DMS53 treated with DMSO at 0.1 percent for 48 hours (cell line): ENCODE data around the gene SAMD11.
A peak's percentile ranks its signal among the peaks of the same experiment; 100 is the strongest.

ENCODE experiments used
- DNase-seq: peaks from one replicate; lab custom pipeline; 2025; ENCODE audit not compliant: unreplicated experiment; lab: John Stamatoyannopoulos, UW

Gene SAMD11

GRCh38 chr1:904310-904950 is 19.3 kb upstream of the SAMD11 start:
- peak; percentile 52 for DNase-seq

- DNase-seq, result no peak
These were observed 18.5 kb upstream of the SAMD11 start for GRCh38 chr1:905071-905749.

DNA sequence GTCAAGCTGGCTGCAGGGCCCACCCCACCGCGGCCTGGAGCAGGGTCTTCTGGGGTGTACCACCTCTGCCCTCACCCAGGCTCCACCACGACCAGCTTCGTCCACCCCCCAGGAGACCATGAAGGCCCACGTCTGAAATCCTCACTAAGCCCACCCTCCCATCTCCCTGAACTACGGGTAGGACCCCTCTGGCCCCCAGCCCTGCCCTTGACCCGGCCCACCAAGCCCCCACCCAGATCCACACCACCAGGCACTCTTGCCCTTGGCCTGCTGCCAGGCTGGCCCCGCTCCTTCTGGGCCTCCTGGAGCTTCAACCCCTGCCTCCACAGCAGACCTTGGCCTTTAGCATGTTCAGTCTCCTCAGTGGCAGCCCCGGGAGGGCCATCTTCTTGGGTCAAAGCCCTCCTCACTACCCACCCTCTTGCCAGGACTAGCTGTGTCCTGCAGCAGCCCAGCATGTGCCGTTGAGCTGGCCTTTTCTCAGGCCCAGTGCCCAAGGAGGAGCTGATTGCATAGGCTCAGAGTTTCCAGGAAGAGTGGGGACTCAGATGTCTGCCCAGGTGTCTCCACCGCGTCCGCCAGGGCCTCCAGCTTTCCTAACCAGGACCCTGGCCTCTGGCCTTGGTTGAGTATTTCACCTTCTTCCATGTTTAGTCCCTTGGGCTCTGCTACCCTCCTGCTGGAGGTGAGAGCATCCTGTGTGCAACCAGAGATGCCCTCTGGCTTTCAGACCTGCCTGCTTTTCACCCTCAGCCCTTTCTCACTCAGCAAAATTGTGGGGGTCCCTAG is 17.7 kb upstream of the SAMD11 start:
- no peak for DNase-seq

DNA sequence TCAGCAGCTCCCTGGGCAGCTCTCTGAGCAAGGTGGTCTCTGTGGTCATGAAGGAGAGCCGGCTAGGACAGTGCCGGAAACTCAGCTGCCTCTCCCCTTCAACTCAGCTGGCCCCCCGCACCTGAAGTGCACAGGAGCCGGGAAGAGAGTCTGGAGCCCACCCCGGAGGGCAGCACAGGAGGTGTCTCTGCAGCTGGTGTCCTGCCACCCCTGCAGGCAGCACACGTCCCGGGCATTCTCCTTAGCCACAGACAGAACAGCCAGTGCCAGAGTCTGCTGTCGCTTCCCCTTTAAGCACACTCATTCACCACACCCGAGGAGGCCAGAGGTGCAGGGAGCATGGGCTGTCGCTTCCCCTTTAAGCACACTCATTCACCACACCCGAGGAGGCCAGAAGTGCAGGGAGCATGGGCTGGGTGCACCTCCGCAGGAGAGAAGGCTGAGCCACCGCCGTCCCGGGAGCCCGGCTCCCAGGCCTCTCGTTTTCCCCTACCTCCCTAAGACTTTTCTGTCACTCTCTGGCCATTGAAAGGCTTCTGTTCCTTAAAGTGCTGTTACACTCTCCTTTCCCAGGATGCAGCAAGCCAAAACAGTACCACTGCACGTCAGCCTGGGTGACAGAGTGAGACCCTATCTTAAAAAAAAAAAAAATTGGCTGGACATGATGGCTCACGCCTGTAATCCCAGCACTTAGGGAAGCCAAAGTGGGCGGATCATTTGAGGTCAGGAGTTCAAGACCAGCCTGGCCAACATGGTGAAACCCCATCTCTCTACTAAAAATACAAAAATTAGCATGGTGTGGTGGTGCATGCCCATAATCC is 16.9 kb upstream of the SAMD11 start:
- no peak for DNase-seq

DNA sequence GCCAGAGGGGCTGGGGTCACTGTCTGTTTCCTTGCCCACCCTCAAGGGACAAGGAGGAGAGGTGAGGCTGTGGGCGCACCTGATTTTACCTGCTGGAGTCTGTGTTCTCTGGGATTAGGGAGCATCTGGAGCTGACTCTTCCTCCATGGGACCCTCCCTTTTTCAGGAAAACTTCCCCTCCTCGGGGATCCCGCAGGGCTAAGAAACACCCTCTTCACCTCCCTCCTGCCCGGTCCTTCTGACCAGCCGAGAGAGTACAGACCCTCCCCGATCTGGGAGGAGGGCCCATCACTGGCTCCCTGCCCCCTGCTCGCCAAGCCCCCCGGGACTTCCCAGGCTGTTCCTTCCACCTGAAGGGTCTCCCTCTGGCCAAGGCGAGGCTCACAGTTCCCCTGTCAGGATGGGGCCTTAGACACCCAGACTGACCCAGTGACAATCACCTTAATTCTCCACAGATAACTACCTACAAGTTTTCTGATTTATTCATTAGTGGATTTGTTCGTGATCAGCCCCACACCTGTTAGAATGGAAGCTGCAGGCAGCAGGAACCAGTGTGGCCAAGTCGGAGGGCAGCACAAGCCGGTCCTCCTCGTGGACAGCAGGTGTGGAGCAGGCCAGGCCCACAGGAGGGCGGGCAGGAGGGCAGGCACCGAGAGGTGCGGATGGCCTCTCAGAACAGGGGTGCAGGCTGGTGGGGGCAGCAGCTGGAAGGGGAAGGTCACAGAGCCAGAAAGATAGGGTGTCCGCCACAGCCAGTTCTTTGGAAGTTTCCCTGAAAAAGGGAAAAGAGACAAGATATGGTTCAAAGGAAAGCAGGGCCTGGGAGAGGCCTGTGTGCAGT is 15.9 kb upstream of the SAMD11 start:
- DNase-seq, result no peak

- no peak for DNase-seq
These were observed 15.1 kb upstream of the SAMD11 start for GRCh38 chr1:908661-909060.

GRCh38 chr1:909861-910310 is 13.8 kb upstream of the SAMD11 start:
- DNase-seq, result no peak

DNA sequence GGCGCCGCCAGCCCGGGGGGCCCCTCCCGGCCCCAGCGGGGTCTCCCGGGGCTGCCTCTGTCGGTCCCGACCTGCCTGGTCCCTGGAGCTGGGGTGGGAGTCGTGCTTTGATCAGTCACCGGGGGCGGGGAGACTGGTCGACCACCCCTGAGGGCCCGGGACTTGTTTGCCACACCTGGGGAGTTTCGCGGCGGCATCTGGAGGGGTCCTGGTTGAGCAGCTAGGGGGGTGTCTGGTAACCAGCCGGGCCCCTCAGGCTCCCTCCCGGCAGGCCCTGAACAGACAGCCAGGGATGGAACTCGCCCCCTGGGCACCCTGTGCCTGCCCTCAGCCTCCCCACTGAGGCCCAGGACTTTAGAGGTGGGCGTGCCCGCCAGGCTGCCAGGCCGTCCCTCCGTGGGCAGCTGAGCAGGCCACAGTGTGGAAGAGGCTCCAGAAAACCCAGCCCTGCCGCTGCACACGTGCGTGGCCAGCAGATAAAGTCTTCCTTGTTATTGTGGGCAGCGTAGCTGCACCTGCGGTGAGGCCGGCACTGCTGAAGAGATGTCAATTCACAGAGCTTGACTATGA is 13.3 kb upstream of the SAMD11 start:
- DNase-seq, result no peak

GRCh38 chr1:910881-911721 is 12.6 kb upstream of the SAMD11 start:
- no peak for DNase-seq

GRCh38 chr1:911875-912739 is 11.6 kb upstream of the SAMD11 start:
- no peak for DNase-seq

DNA sequence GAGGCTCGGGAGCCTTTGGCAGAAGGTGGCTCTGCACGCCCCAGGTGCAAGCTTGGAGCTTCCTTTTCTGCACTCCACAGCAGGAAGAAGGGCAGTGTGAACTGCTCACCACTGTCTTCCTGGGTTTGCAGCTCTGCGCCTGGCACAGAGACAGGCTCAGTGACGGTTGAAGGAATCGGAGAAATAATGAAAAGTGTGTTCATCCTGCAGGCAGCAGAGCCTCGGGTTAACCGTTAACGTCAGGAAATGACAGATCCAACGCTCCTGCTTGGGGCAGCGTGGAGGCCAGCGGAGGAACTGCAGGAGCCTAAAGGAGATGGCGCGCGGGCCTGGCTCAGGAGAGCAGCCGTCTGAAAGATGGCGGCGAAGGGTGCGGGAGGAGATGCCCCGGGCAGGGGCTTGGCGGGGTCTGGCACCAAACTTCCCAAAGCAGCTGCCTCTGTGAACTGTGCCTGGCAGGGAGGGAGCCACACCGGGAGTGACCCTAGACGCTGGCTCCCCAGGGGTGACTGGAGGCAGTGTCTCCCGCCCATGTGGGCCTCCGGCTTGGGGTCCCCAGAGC is 10.9 kb upstream of the SAMD11 start:
- no peak for DNase-seq

GRCh38 chr1:913491-914130 is 10.1 kb upstream of the SAMD11 start:
- DNase-seq, result no peak

DNA sequence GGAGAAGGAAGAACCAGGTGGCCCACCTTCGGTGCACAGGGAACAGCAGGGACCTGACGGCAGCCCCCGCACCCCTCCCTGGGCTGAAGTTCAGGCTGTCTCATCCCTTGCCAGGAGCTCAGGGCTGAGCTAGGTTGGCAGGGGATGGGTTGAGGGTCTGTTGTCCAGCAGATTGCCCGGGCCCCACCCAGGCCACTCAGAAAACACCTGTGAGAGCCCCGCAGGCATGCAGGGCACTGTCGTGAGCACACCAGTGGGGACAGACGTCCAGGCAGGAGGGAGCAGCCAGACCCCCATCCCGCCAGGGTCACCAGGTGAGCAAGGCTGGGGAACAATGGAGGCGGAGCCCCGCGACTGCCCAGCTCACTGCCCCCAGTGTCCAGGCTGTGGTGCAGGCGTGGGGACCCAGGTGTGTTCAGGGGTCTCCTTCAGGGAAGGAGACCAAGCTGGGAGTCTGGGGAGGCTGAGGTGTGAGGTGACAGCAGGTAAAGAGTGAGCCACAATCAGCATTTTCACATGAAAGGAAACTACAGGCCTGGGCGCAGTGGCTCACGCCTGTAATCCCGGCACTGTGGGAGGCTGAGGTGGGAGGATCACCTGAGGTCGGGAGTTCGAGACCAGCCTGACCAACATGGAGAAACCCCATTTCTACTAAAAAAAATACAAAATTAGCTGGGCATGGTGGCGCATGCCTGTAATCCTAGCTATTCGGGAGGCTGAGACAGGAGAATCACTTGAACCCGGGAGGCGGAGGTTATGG is 9.4 kb upstream of the SAMD11 start:
- DNase-seq, result no peak

DNA sequence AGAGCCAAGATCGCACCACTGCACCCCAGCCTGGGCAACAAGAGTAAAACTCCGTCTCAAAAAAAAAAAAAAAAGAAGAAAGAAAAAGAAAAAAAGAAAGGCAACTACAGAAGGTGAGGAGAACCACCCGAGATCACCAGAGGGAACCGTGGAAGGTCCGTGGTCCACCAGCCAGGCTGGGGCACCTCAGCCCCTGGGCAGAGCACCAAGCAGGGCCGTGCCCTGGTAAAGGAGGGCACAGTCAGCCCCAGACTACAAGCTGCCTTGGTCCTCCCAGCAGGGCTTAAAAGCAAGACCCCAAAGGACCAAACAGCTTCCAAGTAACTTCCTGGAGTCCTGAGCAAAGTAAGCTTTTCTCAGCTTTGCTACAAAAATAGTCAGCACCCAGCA is 8.8 kb upstream of the SAMD11 start:
- DNase-seq, result no peak

DNA sequence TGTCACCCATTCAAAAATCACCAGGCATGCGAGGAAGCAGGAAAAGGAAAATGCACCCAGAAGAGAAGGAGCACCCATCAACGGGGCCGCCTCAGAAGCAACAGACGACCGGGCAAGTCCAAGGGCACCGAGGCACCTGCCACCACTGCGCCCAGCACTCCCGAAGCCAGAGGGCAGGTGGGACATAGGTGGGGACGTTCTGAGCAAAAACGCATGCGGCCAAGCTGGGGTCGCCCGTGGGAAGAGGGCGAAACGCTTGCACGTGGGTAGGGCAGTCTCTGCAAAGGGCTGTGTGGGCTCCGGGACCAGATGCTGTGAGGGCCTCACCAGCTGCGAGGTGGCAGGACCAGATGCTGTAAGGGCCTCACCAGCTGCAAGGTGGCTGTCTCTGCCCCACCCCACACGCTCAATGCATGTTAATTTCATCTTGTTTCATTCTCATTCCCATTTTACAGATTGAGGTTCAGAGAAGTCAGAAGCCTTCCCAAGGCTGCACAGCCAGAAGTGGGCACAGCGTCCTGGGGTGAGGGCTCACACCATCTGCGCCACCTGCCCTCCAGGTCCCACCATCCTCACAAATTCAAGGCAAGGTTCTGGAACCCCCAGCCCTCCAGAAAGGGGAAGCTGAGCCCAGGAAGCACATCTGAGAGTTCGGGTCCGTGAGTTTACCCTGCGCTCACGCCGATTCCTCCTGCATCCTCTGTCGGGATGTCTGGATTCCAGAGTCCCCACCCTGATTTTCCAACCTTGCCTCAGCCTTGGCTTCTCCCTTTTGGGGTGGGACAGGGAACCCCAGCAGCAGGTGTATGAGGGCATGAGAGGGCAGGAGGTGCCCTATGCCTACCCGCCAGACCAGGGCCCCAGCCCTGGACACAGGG is 8.2 kb upstream of the SAMD11 start:
- no peak for DNase-seq
